Stimulated activated CD8-positive, alpha-beta memory T cell treated with anti-CD3 and anti-CD28 coated beads, Interleukin-4, amount 100 ng/mL, for 24 hours (primary cell): ENCODE measurements around the gene SGSM1.

Experiments used
- DNase-seq: peaks from one replicate; pipeline ENCODE4 v3.0.0-alpha.2; 2020; ENCODE audit warnings: low read depth

The SGSM1 gene

DNA sequence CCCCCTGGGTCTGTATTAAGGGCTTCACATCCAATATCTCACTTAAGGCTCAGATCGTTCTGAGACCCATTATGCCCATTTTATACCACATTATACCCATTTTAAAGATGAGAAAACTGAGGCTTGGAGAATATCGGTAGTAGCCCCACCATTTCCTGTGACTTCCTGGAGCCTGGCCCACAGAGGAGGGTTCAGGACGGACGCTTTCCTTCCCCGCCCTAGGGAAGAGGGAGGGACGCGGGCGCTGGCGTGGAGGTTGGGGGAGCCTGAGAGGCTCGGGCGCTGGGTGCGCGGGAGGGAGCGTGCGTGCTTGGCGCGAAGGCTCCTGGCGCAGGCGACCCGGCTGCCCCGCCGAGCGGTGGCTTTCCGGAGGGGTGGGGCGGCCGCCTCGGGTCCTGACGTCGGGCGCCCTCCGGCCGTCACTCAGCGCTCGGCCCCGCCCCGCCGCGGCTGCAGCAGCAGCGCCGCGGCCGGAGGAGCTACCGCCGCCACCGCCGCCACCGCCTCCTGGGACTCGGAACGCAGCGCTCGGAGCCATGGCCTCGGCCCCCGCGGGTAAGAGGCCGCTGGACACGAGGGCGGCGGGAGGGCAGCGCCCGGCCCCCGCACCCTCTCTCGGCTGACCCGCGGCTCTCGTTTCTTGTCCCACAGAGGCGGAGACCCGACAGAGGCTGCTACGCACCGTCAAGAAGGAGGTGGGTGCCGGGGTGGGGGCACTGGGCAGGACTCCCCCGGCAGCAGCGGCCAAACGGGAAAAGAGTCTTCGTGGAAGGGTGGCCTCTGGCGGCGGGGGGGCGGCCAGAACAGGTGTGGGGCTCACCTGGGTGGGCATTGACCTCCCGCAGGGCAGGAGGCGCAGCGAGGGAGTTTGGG lies at the start of gene SGSM1:
Gene SGSM1 (plus strand): TSS at position 422 of the 873 bp plus-strand sequence. CDS start 115 bp downstream, at position 537.
- DNase-seq: peak; percentile 73

DNA sequence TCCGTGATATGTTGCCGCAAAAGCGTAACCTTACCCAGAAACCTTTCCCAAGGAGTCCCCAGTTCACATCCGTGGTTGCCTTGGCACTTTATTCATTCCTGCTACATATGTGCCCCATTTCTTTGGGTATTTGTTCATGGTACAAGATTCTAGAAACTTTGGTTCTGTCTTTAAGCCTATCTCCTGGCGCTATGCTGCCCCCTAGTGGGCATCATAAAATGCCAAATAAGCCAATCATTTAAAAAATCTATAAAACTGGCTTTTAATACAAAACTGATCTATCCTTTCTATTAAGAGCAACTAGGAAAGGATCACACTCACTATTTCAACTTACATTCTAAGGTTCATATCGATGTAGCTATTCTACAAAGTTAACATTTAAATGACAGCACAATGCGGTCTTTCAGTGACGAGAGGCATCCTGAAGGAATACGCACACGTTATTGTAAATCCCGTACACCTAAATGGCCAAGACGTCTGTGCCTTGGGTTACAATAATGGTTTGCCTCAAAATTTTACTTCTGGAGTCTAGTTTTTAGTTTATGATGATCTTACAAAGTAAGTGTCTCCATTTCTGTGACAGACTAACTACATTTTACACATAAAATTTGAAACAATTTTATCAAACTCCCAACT lies 47.7 kb upstream of the SGSM1 start:
- DNase-seq: peak; percentile 28

DNA sequence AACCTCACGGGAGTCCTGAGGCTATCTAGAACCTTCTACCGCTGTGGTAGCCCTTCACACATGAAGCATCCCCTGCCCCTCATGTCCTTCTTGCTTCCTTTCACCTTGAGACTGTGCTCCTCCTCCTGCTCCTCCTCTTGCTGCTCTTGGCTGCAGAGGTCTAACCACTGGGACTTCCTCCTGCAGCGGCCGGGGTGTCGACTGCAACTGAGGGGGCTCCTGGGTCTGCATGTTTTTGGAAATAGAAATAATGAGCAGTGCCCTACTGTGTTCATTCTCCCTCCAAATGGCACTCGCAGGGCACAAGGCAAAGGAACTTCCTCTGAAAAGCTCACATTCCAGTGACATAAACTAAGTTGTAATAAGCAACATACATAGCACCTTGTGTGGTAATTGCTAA lies 46.2 kb upstream of the SGSM1 start:
- DNase-seq: no peak

DNA sequence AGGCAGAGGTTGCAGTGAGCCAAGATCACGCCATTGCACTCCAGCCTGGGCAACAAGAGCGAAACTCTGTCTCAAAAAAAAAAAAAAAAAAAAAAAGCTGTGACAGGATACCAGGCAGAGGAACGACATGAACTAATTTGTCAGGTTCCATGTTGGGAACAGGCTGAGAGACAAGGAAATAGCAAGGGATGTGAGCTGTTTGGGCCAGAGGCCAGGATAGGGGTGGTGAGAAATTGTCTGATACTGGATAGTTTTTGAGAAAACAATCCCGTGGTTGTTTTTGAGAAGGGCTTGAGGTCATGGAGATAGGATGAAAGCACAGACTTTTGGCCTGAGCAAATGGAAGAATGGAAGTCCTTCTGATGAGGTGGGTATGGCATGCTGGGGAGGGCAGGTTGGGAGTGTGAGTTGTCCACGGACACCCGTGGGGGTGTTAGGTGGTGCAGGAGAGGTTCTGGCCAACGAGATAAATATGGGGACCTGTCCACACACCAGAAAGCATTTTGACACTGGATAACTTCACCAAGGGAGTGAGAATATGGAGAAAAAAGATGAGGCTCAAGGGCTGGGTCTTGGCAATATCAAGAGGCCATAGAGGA lies 45.2 kb upstream of the SGSM1 start:
- DNase-seq: no peak

DNA sequence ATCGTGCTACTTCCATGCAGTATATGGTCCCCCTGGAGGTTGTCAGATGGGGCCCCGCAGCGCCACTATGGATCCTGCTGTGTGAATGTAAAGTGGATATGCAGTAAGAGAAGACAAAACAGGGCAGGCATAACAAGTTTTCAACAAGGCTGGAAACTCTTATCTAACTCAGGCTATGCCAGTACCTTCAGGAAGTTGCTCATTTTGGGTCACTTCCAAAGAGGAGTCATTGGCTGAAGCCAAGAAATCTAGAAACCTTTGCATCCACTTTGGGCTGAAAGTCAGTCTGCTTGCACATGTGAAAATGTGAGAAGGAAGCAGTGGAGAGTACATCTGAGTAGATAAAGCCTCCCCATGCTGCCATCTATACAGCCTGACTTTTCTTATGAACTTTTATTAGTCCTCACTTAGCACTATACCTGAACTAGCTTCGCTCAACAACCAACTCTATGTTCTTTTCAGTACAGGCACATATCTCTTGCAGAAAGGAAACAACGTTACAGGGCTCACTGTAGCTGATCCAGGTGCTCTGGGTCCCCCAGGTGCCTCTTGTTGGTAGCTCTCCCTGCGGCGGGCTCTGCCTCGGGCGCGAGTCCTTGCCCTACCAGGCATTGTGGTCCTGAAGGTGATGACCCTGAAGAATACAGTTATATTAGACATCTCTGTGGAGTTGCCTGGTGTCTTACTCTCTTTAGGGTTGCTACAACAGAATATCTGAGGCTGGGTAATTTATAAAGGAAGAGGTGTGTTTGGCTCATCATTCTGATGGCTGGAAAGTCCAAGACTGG lies 43.9 kb upstream of the SGSM1 start:
- no peak for DNase-seq

- no peak for DNase-seq
Observed at GRCh38 chr22:24763872-24764485, 42.0 kb upstream of the SGSM1 start.

DNA sequence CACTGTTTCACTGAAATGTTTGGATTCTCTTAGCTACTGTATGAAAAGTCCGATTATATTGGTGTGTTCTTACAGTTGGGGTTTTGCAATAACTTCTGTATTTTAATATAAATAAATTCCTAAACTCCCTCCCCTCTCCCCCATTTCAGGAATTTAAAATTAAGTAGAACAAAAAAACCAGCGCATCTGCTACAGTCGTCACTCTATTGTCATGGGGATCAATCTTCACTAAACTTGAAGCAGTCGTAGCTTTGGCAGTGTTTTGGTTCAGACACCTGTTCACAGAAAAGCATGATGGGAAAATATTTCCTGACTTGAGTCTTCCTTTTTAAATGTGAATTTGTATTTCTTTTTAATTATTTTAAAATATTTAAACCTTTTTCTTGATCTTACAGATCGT lies 40.8 kb upstream of the SGSM1 start:
- DNase-seq: no peak

GRCh38 chr22:24768537-24769374 lies 37.3 kb upstream of the SGSM1 start:
- no peak for DNase-seq

- no peak for DNase-seq
Observed at GRCh38 chr22:24772493-24773220, 33.4 kb upstream of the SGSM1 start.

DNA sequence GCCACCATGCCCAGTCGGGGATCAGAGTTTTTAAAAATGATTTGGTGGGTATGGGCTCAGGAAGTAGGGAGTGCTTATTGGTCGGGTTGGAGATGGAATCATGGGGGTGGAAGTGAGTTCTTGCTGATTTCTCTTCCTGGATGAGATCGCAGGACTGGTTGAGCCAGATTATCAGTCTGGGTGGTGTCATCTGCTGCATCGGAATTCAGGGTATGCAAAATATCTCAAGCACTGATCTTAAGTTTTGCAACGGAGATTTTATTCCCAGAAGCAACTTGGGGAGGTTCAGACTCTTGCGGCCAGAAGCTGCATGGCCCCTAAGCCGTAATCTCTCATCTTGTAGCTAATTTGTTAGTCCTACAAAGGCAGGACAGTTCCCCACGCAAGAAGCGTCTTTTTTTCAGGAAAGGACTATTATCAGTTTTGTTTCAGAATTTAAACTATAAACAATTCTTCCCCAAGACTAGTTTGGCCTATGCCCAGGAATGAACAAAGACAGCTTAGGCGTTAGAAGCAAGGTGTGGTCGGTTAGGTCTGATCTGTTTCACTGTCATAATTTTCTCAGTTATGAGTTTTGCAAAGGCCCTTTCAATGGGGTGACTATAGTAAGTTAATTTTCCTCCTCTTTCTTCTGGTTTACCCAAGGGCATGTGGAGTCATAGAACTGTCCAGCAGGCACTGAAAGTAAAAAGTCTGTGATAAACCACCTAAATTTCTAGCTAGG lies 30.1 kb upstream of the SGSM1 start:
- DNase-seq: no peak

GRCh38 chr22:24776525-24776924 lies 29.5 kb upstream of the SGSM1 start:
- no peak for DNase-seq

GRCh38 chr22:24789516-24789915 lies 16.5 kb upstream of the SGSM1 start:
- no peak for DNase-seq

DNA sequence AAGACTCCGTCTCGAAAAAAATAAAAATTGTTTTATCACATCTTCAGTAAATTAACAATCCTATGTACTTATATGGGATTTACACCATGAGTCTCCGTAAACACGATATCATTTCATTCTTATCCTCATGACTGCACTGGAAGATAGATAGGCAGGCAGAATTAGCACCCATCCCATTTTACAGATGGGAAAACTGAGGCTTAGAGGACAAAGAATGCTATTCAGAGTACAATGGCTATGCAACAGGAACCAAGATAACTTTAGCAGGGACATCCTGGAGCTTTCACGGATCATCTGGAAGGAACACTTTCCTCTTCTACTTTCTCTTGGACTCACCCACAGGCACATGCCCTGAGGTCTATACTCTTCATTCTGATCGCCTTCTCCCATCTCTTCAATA lies 14.6 kb upstream of the SGSM1 start:
- DNase-seq: no peak

- DNase-seq: no peak
Observed at GRCh38 chr22:24796056-24796455, 10.0 kb upstream of the SGSM1 start.

DNA sequence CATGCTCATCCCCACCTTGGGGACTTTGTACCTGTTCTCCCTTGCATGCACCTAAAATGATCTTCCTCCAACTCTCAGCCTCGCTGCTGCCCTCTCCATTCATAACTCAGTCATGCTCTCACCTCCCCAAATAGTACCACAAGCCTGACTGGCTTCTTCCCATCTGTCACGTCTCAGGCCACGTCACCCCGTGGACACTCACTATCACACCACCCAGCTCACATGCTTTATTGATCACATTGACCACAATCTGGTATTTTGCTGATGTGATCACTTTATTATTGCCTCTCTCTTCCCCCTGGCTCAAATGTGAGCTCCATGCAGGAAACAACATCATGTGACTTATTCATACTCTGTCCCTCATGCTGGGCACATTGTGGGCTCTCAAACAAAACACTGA lies 9.2 kb upstream of the SGSM1 start:
- DNase-seq: no peak

DNA sequence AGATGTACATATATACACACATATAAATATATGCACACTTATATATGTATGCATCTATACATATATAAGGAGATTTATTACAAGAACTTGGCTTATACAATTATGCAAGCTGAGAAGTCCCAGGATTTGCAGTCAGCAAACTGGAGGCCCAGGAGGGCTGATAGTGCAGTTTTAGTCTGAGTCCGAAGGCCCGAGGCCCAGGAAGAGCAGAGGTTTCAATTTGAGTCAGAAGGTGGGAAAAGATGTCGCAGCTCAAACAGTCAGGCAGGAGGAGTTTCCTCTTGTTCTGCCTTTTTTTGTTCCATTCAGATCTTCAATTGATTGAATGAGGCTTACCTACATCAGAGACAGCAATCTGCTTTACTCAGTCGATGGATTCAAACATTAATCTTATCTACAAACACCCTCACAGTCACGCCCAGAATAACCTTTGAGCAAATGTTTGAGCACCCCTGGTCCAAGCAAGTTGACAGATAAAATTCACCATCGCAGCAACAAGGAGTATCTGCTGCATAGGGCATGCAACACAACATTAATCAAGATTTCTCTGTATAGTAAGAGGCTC lies 4.0 kb upstream of the SGSM1 start:
- DNase-seq: no peak

DNA sequence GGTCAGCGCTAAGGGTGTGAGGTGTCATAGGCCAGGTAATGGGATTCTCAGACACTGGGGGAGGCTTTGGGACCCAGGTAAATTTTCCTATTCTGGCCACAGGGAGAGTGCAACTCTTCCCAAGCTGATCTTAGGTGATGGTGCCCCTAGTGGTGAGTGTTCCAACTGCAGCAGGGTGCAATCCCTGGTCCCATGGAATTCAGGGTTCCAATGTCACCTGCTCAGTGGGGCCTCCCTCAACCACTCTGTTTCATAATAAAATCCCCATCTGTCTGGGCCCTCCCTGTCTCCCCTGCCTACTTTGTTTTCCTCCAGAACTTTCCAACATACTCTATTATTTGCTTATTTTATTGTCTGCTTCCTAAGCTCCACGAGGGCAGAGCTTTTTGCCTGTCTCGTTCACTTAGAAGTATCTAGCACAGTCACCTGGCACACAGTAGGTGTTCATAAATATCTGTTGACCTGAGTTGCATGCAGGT lies 2.9 kb upstream of the SGSM1 start:
- peak; percentile 43 for DNase-seq

DNA sequence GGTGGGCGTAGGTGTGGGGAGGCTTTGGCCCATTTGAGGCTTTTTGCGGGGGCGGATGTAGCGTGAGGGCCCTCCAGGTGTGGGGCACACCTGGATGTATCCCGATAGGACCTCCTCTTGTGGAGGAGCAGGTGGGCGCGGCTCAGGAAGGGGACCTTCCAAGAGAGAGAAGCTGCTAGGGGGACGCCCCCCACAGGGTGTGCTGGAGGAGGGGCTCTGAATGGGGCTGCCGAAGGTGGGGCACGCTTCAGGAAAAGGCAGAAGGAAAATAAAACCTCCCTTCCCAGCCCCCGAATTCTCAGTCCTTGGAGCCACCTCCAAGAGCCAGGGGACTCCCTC lies 621 bp downstream of the SGSM1 start:
- DNase-seq: no peak

DNA sequence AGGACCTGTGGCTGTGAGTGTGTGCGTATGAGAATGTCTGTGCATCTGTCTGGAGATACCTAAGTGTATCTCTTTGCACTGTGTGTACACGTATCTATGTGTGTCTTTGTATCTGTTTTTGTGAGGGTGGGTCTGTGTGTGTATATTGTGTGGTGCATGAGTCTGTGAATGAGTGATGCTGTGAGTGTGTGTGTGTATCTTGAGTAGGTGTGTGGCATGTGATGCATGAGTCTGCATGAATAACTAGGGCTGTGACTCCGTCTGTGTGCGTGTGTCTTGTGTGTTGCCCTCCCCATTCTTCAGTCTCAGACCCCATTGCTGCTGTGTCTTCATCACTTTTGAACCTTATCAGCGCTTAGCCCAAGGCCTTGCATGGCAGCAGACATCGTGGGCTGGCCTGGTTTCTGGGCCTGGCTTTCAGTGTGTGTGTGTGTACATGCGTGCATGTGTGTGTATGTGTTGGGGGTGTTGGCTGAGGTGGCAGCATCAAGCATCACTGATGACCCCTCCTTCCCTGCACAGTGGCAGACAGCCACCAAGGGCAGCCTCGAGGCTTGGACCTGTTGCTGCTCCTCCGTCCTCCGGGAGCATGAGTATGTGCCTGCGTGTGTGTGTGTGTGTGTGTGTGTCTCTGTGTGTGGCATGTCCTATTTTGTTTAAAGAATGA lies 1.4 kb downstream of the SGSM1 start:
- DNase-seq: no peak
